Liver (tissue), 9 donors: Measurements from ENCODE around the gene RERE. TPM values are rescaled to one million over a fixed set of nuclear protein-coding genes. Genes with fewer than 3 reads are reported as not detected.

Experiments used
- DNase-seq: peaks from one replicate; pipeline ENCODE4 v3.0.0-alpha.2; 2017; ENCODE audit warnings: low spot score
- H3K27ac ChIP-seq, 2 donors: one replicate each; pipeline ENCODE4 v1.7.0; 2013; ENCODE audit warnings: inconsistent platforms in 2 of 2, low read length in 2 of 2, control low read depth in 1 of 2, low read depth in 1 of 2, mild to moderate bottlenecking in 1 of 2
- H3K27me3 ChIP-seq, 4 donors: one replicate each; pipeline versions ENCODE4 v1.6.1 to v1.7.0; 2013; ENCODE audit warnings: low read length in 3 of 4, inconsistent platforms in 1 of 4, mild to moderate bottlenecking in 1 of 4, moderate library complexity in 1 of 4; ENCODE audit not compliant: control insufficient read depth in 4 of 4, insufficient read depth in 4 of 4
- H3K36me3 ChIP-seq, 4 donors: one replicate each; pipeline versions ENCODE4 v1.6.1 to v1.7.0; 2013; ENCODE audit warnings: low read length in 3 of 4, mild to moderate bottlenecking in 3 of 4, low read depth in 1 of 4, moderate library complexity in 1 of 4; ENCODE audit not compliant: control insufficient read depth in 4 of 4, insufficient read depth in 3 of 4
- H3K4me1 ChIP-seq, 4 donors: one replicate each; pipeline versions ENCODE4 v1.6.1 to v1.7.0; 2013; ENCODE audit warnings: low read length in 3 of 4, mild to moderate bottlenecking in 3 of 4, moderate library complexity in 1 of 4; ENCODE audit not compliant: control insufficient read depth in 4 of 4, insufficient read depth in 4 of 4
- H3K4me3 ChIP-seq, 3 donors: one replicate each; pipeline versions ENCODE4 v1.6.1 to v1.7.0; 2013; ENCODE audit warnings: low read length in 3 of 3, control low read depth in 1 of 3, low read depth in 1 of 3, mild to moderate bottlenecking in 1 of 3
- H3K9ac ChIP-seq, 2 donors: one replicate each; pipeline ENCODE4 v1.7.0; 2013; ENCODE audit warnings: low read length in 2 of 2, mild to moderate bottlenecking in 2 of 2, moderate library complexity in 2 of 2, control low read depth in 1 of 2, low read depth in 1 of 2
- H3K9me3 ChIP-seq, 4 donors: one replicate each; pipeline versions ENCODE4 v1.6.1 to v1.7.0; 2013; ENCODE audit warnings: low read length in 3 of 4; ENCODE audit not compliant: control insufficient read depth in 4 of 4
- EGR1 ChIP-seq, 2 donors: IDR thresholded peaks; 2 replicates each; pipeline ENCODE4 v1.6.1; 2016 to 2018; ENCODE audit warnings: antibody characterized with exemption in 2 of 2, low read depth in 2 of 2
- FOXA1 ChIP-seq: IDR thresholded peaks from 2 replicates; pipeline ENCODE4 v1.6.1; 2016; ENCODE audit warnings: antibody characterized with exemption
- FOXA2 ChIP-seq: IDR thresholded peaks from 2 replicates; pipeline ENCODE4 v1.6.1; 2016; ENCODE audit warnings: antibody characterized with exemption
- HNF4G ChIP-seq: IDR thresholded peaks from 2 replicates; pipeline ENCODE4 v1.6.1; 2016; ENCODE audit warnings: antibody characterized with exemption
- NR2F2 ChIP-seq: IDR thresholded peaks from 2 replicates; pipeline ENCODE4 v1.6.1; 2016; ENCODE audit warnings: antibody characterized with exemption
- RAD21 ChIP-seq, 2 donors: IDR thresholded peaks; 2 replicates each; pipeline ENCODE4 v1.6.1; 2016; ENCODE audit warnings: antibody characterized with exemption in 2 of 2, mild to moderate bottlenecking in 2 of 2
- RXRA ChIP-seq, 2 donors: IDR thresholded peaks; 2 replicates each; pipeline ENCODE4 v1.6.1; 2017 to 2018; ENCODE audit warnings: antibody characterized with exemption in 2 of 2, mild to moderate bottlenecking in 1 of 2
- SP1 ChIP-seq: IDR thresholded peaks from 2 replicates; pipeline ENCODE4 v1.6.1; 2018; ENCODE audit warnings: antibody characterized with exemption, mild to moderate bottlenecking
- YY1 ChIP-seq: IDR thresholded peaks from 2 replicates; pipeline ENCODE4 v1.6.1; 2016; ENCODE audit warnings: antibody characterized with exemption, mild to moderate bottlenecking
- WGBS: extraction: QIAGEN DNeasy Blood & Tissue Kit; methylation state at CpG from one replicate; pipeline ENCODE4 v1.1.7; 2013; 5-methylcytosine and 5-hydroxymethylcytosine counted together
- polyA plus RNA-seq, 2 donors: library from polyadenylated mRNA; stranded (reverse) in 1 of 2; unstranded in 1 of 2; fragments of 200-250 nt in 1 of 2; fragments of >200 nt in 1 of 2; fragmentation: Nextera tagmentation in 1 of 2; extraction: Ambion mirVana in 1 of 2; gene quantifications; one replicate each; pipeline versions ENCODE4 v1.2.1 to v1.2.3, GENCODE V29; 2013 to 2015
- total RNA-seq, 2 donors: library from RNA; depleted of rRNA; stranded (reverse); fragments of >200 nt; gene quantifications; one replicate each; pipeline ENCODE4 v1.2.3, GENCODE V29; 2014
- TF ChIP-seq, protein P1 (sequence below): IDR thresholded peaks from 2 replicates; pipeline ENCODE4 v1.6.1; 2016; ENCODE audit warnings: antibody characterized with exemption
- TF ChIP-seq, protein P2 (sequence below): IDR thresholded peaks from 2 replicates; pipeline ENCODE4 v1.6.1; 2016; ENCODE audit warnings: antibody characterized with exemption
- TF ChIP-seq, protein P3 (sequence below): fragments of 150-350 bp; IDR thresholded peaks from 2 replicates; pipeline ENCODE4 v1.5.1; 2017; ENCODE audit warnings: improper control_type of control experiment, low read depth, low read length; ENCODE audit not compliant: missing input control
- TF ChIP-seq, protein P4 (sequence below): IDR thresholded peaks from 2 replicates; pipeline ENCODE4 v1.6.1; 2016; ENCODE audit warnings: antibody characterized with exemption
- donor health status: healthy.
- donor health status: healthy.
- donor health status: healthy.
- donor health status: healthy.
- donor health status: healthy.

RERE gene
- total and polyA plus RNA-seq, 4 donors: 9.8 to 49.1 (median 24.8) TPM

DNA sequence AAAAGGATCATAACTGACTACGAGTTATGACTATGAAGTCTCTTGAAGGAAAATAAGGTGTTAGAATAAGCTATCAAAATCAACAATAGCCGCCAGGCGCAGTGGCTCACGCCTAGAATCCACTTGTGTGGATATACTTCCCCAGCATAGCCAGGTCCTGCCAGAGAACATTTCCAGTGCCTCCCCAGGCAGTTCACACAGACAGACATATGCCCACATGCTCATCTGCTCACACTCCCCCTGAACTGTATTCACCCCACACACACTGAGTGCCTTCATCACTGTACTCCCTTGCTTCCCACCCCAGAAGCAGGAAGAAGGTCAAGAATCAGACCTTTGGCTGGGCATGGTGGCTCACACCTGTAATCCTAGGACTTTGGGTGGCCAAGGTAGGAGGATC is 6.5 kb downstream of the RERE start:
- TF ChIP-seq, protein P1, sequence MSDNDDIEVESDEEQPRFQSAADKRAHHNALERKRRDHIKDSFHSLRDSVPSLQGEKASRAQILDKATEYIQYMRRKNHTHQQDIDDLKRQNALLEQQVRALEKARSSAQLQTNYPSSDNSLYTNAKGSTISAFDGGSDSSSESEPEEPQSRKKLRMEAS: no peak
- TF ChIP-seq, protein P2, sequence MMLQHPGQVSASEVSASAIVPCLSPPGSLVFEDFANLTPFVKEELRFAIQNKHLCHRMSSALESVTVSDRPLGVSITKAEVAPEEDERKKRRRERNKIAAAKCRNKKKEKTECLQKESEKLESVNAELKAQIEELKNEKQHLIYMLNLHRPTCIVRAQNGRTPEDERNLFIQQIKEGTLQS: no peak
- no peaks in the 10 kb centered on the region for H3K9me3 ChIP-seq
- DNase-seq: no peak
- 95% methylated on average over 4 of the region's 4 CpGs for WGBS
- H3K4me3 ChIP-seq: no peak overlapping the region
- peaks cover 2 to 28% (median 24%) of the 10 kb centered on the region in 4 donors for H3K4me1 ChIP-seq
- no peaks in the 10 kb centered on the region for H3K27me3 ChIP-seq
- H3K27ac ChIP-seq: no peak overlapping the region
- H3K9ac ChIP-seq: no peak overlapping the region
- H3K36me3 ChIP-seq: no peaks in the 10 kb centered on the region

DNA sequence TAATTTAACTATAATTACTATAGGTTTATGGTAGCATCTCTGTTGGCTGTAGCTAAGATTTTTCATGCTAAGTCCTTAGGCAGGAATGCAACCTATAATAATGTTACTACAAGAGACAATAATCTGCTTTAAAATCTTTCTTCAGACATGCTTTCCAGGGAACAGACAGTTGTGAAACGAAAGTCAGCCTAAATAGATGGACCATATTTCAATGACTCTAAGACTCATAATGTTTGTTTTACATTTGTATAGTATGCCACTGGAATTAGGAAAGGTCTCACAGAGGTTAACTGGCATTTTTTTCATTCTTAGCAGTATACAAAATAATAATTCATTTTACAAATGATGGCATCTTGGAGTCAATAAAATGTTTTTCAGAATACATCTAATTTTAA is 8.1 kb downstream of the RERE start:
- no peak for TF ChIP-seq SP1
- no peak for TF ChIP-seq NR2F2
- no peak for TF ChIP-seq EGR1 (IDR thresholded peaks at IDR 0.05; ENCODE audit: low read depth in 2 of 2)
- TF ChIP-seq, protein P3, sequence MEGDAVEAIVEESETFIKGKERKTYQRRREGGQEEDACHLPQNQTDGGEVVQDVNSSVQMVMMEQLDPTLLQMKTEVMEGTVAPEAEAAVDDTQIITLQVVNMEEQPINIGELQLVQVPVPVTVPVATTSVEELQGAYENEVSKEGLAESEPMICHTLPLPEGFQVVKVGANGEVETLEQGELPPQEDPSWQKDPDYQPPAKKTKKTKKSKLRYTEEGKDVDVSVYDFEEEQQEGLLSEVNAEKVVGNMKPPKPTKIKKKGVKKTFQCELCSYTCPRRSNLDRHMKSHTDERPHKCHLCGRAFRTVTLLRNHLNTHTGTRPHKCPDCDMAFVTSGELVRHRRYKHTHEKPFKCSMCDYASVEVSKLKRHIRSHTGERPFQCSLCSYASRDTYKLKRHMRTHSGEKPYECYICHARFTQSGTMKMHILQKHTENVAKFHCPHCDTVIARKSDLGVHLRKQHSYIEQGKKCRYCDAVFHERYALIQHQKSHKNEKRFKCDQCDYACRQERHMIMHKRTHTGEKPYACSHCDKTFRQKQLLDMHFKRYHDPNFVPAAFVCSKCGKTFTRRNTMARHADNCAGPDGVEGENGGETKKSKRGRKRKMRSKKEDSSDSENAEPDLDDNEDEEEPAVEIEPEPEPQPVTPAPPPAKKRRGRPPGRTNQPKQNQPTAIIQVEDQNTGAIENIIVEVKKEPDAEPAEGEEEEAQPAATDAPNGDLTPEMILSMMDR: no peak
- TF ChIP-seq RAD21 (IDR thresholded peaks at IDR 0.05): no peak
- TF ChIP-seq, protein P1: no peak
- no peak for TF ChIP-seq HNF4G
- TF ChIP-seq FOXA1: no peak
- TF ChIP-seq, protein P4, sequence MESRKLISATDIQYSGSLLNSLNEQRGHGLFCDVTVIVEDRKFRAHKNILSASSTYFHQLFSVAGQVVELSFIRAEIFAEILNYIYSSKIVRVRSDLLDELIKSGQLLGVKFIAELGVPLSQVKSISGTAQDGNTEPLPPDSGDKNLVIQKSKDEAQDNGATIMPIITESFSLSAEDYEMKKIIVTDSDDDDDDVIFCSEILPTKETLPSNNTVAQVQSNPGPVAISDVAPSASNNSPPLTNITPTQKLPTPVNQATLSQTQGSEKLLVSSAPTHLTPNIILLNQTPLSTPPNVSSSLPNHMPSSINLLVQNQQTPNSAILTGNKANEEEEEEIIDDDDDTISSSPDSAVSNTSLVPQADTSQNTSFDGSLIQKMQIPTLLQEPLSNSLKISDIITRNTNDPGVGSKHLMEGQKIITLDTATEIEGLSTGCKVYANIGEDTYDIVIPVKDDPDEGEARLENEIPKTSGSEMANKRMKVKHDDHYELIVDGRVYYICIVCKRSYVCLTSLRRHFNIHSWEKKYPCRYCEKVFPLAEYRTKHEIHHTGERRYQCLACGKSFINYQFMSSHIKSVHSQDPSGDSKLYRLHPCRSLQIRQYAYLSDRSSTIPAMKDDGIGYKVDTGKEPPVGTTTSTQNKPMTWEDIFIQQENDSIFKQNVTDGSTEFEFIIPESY: no peak
- TF ChIP-seq, protein P2: no peak
- no peak for TF ChIP-seq YY1
- no peak for TF ChIP-seq RXRA (IDR thresholded peaks at IDR 0.05)
- H3K4me1 ChIP-seq: peaks cover 2 to 13% (median 7%) of the 10 kb centered on the region in 4 donors
- 86% methylated on average over 1 of the region's 1 CpG for WGBS
- H3K27me3 ChIP-seq: no peaks in the 10 kb centered on the region
- no peak for DNase-seq
- no peak overlapping the region for H3K9ac ChIP-seq
- H3K4me3 ChIP-seq: no peak overlapping the region
- H3K9me3 ChIP-seq: no peaks in the 10 kb centered on the region
- no peaks in the 10 kb centered on the region for H3K36me3 ChIP-seq
- H3K27ac ChIP-seq: no peak overlapping the region

DNA sequence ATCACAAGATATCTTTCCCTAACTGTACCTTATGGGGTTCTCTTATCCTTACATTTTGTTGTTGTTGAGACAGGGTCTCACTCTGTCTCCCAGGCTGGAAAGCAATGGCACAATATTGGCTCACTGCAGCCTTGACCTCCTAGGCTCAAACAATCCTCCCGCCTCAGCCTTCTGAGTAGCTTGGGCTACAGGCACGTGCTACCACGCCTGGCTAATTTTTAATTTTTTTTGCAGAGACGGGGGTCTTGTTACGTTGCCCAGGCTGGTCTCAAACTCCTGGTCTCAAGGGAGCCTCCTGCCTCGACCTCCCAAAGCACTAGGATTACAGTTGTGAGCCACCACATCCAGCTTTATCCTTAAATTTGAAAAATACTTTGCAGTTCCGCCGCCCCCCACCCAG is 10.4 kb downstream of the RERE start:
- H3K4me1 ChIP-seq: peaks cover 2 to 10% (median 6%) of the 10 kb centered on the region in 4 donors
- no peaks in the 10 kb centered on the region for H3K9me3 ChIP-seq
- no peak overlapping the region for H3K9ac ChIP-seq
- no peaks in the 10 kb centered on the region for H3K36me3 ChIP-seq
- H3K27me3 ChIP-seq: no peaks in the 10 kb centered on the region
- no peak for DNase-seq
- TF ChIP-seq FOXA2: no peak
- no peak overlapping the region for H3K27ac ChIP-seq
- H3K4me3 ChIP-seq: no peak overlapping the region
- WGBS: 89% methylated on average over 8 of the region's 8 CpGs
